GM13977 (cell line): Measurements from ENCODE around the gene RHBDD2.
"Not testable (repeated sequence)": the region's sequence is repeated elsewhere in the genome, so short reads cannot be mapped to it uniquely, and the experiment has no call there.

Experiments
- DNase-seq: peaks from one replicate; pipeline ENCODE4 v3.0.0; 2012; ENCODE audit warnings: low spot score
- in situ Hi-C: fragments of 300-500 bp; cut with MboI; formaldehyde crosslinking; loops from one replicate; pipeline ENCODE4 v1.12.0; 2022; ENCODE audit warnings: low sequenced_read_pairs, low pct_unique_long_range_greater_than_20kb, mixed read lengths, inconsistent platforms; ENCODE audit not compliant: unreplicated experiment
- TF ChIP-seq, protein P1 (sequence below): IDR thresholded peaks from 2 replicates; pipeline ENCODE4 v1.5.1; 2012; ENCODE audit warnings: mild to moderate bottlenecking, control low read depth; ENCODE audit not compliant: insufficient read depth; ENCODE audit errors: extremely low read depth, missing control alignments

RHBDD2 gene

GRCh38 chr7:75884476-75884875, 5.6 kb downstream of the RHBDD2 start:
- DNase-seq, result no peak
- TF ChIP-seq, protein P1, sequence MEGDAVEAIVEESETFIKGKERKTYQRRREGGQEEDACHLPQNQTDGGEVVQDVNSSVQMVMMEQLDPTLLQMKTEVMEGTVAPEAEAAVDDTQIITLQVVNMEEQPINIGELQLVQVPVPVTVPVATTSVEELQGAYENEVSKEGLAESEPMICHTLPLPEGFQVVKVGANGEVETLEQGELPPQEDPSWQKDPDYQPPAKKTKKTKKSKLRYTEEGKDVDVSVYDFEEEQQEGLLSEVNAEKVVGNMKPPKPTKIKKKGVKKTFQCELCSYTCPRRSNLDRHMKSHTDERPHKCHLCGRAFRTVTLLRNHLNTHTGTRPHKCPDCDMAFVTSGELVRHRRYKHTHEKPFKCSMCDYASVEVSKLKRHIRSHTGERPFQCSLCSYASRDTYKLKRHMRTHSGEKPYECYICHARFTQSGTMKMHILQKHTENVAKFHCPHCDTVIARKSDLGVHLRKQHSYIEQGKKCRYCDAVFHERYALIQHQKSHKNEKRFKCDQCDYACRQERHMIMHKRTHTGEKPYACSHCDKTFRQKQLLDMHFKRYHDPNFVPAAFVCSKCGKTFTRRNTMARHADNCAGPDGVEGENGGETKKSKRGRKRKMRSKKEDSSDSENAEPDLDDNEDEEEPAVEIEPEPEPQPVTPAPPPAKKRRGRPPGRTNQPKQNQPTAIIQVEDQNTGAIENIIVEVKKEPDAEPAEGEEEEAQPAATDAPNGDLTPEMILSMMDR, result no peak
- in situ Hi-C loops, result no loop called here

- no peak for DNase-seq
- TF ChIP-seq, protein P1, result no peak
- in situ Hi-C loops, result no loop called here
Observed at GRCh38 chr7:75885036-75885435, 6.2 kb downstream of the RHBDD2 start.

- in situ Hi-C loops, result no loop called here
- no peak for DNase-seq
- TF ChIP-seq, protein P1, result no peak
Observed at GRCh38 chr7:75887669-75888369, 9.0 kb downstream of the RHBDD2 start.

GRCh38 chr7:75888464-75889222, 9.8 kb downstream of the RHBDD2 start:
- TF ChIP-seq, protein P1, result no peak
- no peak for DNase-seq
- in situ Hi-C loops, result no loop called here

DNA sequence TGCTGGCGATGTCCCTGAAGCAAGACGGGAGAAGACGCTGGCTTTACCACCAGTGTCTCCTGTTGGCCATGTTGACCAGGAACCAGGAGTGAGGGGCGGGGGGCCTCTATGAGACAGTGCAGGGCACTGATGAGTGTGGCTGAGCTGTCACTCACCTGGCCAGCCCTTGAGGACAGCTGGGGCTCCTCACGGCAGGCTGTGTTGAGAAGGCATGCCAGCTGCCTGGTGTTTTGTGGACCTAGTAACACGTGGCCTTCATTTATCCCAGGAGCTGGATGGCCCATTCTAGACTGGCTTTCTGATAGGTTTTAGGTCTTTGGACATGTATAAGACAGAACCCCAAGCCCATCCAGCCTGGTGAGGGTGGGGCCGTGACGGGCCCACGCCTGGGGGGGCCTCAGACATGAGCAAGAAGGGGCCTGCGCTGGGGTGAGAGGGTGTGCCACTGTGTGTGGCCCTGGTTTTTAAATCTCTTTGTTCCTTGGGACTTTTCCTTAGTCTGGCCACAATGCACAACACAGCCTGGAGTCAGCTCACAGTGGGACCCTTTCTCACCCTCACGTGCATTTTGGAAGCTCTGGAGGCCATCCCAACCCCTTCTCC, 10.5 kb downstream of the RHBDD2 start:
- no peak for DNase-seq
- TF ChIP-seq, protein P1, result no peak
- in situ Hi-C loops, result no loop called here

DNA sequence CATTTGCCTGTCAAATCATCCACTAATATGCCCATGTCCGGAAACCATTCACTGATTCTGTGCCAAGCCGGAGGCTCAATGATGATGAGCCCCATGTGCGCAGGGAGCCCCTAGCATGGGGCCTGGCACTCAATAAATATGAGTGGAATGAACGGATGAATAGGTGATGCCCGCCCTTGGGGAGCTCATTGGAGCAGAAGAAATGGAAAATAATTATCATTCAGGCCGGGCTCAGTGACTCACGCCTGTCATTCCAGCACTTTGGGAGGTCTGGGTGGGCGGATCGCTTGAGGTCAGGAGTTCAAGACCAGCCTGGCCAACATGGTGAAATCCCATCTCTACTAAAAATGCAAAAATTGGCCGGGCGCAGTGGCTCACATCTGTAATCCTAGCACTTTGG, 11.0 kb downstream of the RHBDD2 start:
- no peak for DNase-seq
- in situ Hi-C loops, result no loop called here
- TF ChIP-seq, protein P1, result no peak

DNA sequence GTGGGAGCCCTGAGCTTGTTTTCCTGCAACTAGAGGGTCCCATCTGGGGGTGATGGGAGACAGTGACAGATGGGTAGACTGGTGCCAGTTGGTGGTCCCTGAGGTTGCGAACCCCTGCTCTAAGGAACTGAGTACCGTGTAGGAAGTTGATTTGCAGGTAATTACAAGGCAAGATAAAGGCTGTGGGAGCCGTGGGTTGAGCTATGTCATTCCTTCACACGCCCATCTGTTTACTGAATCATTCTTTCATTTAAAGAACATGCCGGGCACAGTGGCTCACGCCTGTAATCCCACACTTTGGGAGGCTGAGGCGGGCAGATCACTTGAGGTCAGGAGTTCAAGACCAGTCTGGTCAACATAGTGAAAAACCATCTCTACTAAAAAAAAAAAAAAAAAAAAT, 12.4 kb downstream of the RHBDD2 start:
- DNase-seq, in situ Hi-C loops: not testable (repeated sequence)
